GM23338 (cell line): ENCODE measurements around the gene JAKMIP2. TPM values are rescaled to one million over a fixed set of nuclear protein-coding genes. Genes with fewer than 3 reads are reported as not detected.

Experiments
- ATAC-seq: fragments of 200-7000 bp; cut with Tn5 transposase; 3 replicates; pipeline ENCODE4 v1.9.1; 2020
- DNase-seq: peaks from one replicate; pipeline ENCODE4 v3.0.0-alpha.2; 2015; ENCODE audit warnings: low spot score
- H2AFZ ChIP-seq: fragments of 200-600 bp; sonication (generic); 2 replicates; pipeline ENCODE4 v1.8.0; 2016; ENCODE audit warnings: antibody characterized with exemption, mild to moderate bottlenecking, moderate library complexity
- H3F3A ChIP-seq: fragments of 200-600 bp; sonication (generic); replicated peaks from 2 replicates; pipeline ENCODE4 v1.8.0; 2017; ENCODE audit warnings: antibody characterized with exemption, mixed run types, low read depth
- H3K27ac ChIP-seq: fragments of 200-600 bp; sonication (generic); 2 replicates; pipeline ENCODE4 v1.6.1; 2016; ENCODE audit warnings: low read depth
- H3K27me3 ChIP-seq: fragments of 200-600 bp; sonication (generic); 2 replicates; pipeline ENCODE4 v1.8.0; 2016; ENCODE audit warnings: mild to moderate bottlenecking, mixed run types, moderate library complexity; ENCODE audit not compliant: insufficient read depth
- H3K36me3 ChIP-seq: fragments of 200-600 bp; sonication (generic); 2 replicates; pipeline ENCODE4 v1.8.0; 2016; ENCODE audit warnings: mild to moderate bottlenecking; ENCODE audit not compliant: insufficient read depth
- H3K4me1 ChIP-seq: fragments of 200-600 bp; sonication (generic); 2 replicates; pipeline ENCODE4 v1.8.0; 2016; ENCODE audit warnings: mild to moderate bottlenecking, moderate library complexity; ENCODE audit not compliant: insufficient read depth
- H3K4me2 ChIP-seq: fragments of 200-600 bp; sonication (generic); 2 replicates; pipeline ENCODE4 v1.7.1; 2017; ENCODE audit warnings: mixed run types
- H3K4me3 ChIP-seq: fragments of 200-600 bp; sonication (generic); 2 replicates; pipeline ENCODE4 v1.6.1; 2016; ENCODE audit warnings: mixed run types
- H3K79me2 ChIP-seq: fragments of 200-600 bp; sonication (generic); replicated peaks from 2 replicates; pipeline ENCODE4 v1.8.0; 2017; ENCODE audit warnings: mild to moderate bottlenecking; ENCODE audit not compliant: insufficient read depth
- H3K9me2 ChIP-seq: fragments of 200-600 bp; sonication (generic); 2 replicates; pipeline ENCODE4 v1.8.0; 2017; ENCODE audit not compliant: insufficient read depth
- H4K20me1 ChIP-seq: fragments of 200-600 bp; sonication (generic); replicated peaks from 2 replicates; pipeline ENCODE4 v1.8.0; 2017; ENCODE audit warnings: mild to moderate bottlenecking; ENCODE audit not compliant: insufficient read depth
- H3K27ac Mint-ChIP-seq: 2 replicates; pipeline ENCODE4 v1.8.0; 2020; ENCODE audit warnings: inconsistent platforms, mild to moderate bottlenecking, moderate library complexity, mixed read lengths
- H3K27me3 Mint-ChIP-seq: 3 replicates; pipeline ENCODE4 v1.8.0; 2022; ENCODE audit warnings: low read depth, mild to moderate bottlenecking, moderate library complexity, mixed read lengths, inconsistent platforms; ENCODE audit not compliant: insufficient read depth, poor library complexity
- H3K36me3 Mint-ChIP-seq: 3 replicates; pipeline ENCODE4 v1.8.0; 2021; ENCODE audit warnings: low read depth, mild to moderate bottlenecking, inconsistent platforms, moderate library complexity, mixed read lengths
- H3K4me1 Mint-ChIP-seq: 3 replicates; pipeline ENCODE4 v1.8.0; 2020; ENCODE audit warnings: mild to moderate bottlenecking, inconsistent platforms, mixed read lengths
- H3K4me3 Mint-ChIP-seq: 3 replicates; pipeline ENCODE4 v1.8.0; 2021; ENCODE audit warnings: moderate library complexity, mild to moderate bottlenecking, inconsistent platforms, mixed read lengths
- H3K9me3 Mint-ChIP-seq: 3 replicates; pipeline ENCODE4 v1.8.0; 2020; ENCODE audit warnings: moderate library complexity, mild to moderate bottlenecking, inconsistent platforms, mixed read lengths
- CREB1 ChIP-seq: fragments of 250-450 bp; sonication (Bioruptor Pico); IDR thresholded peaks from 2 replicates; pipeline ENCODE4 v1.5.0; 2020; ENCODE audit warnings: low read depth, mild to moderate bottlenecking, moderate library complexity
- CTCF ChIP-seq, 2 experiments: fragments of 200-600 bp in 1 of 2; sonication (generic) in 1 of 2; conservative IDR thresholded peaks; 2 replicates each; pipeline versions ENCODE4 v1.5.1 to v1.6.1; 2016 to 2017; ENCODE audit warnings: antibody characterized with exemption in 2 of 2, low read depth in 2 of 2, mild to moderate bottlenecking in 2 of 2, moderate library complexity in 1 of 2
- ETS1 ChIP-seq: IDR thresholded peaks from 2 replicates; pipeline ENCODE4 v1.6.1; 2016; ENCODE audit warnings: antibody characterized with exemption
- EZH2 ChIP-seq: fragments of 200-600 bp; sonication (generic); IDR thresholded peaks from one replicate; pipeline ENCODE4 v1.8.0; 2017; ENCODE audit warnings: antibody characterized with exemption, mild to moderate bottlenecking, low read depth; ENCODE audit not compliant: unreplicated experiment
- EZH2phosphoT487 ChIP-seq: fragments of 200-600 bp; sonication (generic); IDR thresholded peaks from one replicate; pipeline ENCODE4 v1.8.1; 2018; ENCODE audit warnings: antibody characterized with exemption; ENCODE audit not compliant: unreplicated experiment
- JUNB ChIP-seq: IDR thresholded peaks from one replicate; pipeline ENCODE4 v1.6.1; 2016; ENCODE audit warnings: antibody characterized with exemption; ENCODE audit not compliant: unreplicated experiment
- NANOG ChIP-seq: IDR thresholded peaks from 2 replicates; pipeline ENCODE4 v1.6.1; 2016; ENCODE audit warnings: antibody characterized with exemption, borderline replicate concordance
- POLR2AphosphoS5 ChIP-seq: IDR thresholded peaks from 2 replicates; pipeline ENCODE4 v1.6.1; 2016; ENCODE audit warnings: antibody characterized with exemption, low read depth
- REST ChIP-seq: IDR thresholded peaks from one replicate; pipeline ENCODE4 v1.6.1; 2018; ENCODE audit warnings: antibody characterized with exemption; ENCODE audit not compliant: unreplicated experiment
- STAT1 ChIP-seq: IDR thresholded peaks from one replicate; pipeline ENCODE4 v1.6.1; 2016; ENCODE audit warnings: antibody characterized with exemption; ENCODE audit not compliant: unreplicated experiment
- ZNF114 ChIP-seq: fragments of 250-450 bp; sonication (Bioruptor Pico); IDR thresholded peaks from 2 replicates; pipeline ENCODE4 v1.5.0; 2020; ENCODE audit warnings: mild to moderate bottlenecking, moderate library complexity
- ZNF331 ChIP-seq: fragments of 250-450 bp; sonication (Bioruptor Pico); IDR thresholded peaks from 2 replicates; pipeline ENCODE4 v1.5.0; 2020; ENCODE audit warnings: low read depth, mild to moderate bottlenecking, moderate library complexity
- ZNF462 ChIP-seq: fragments of 250-450 bp; sonication (Bioruptor Pico); IDR thresholded peaks from 2 replicates; pipeline ENCODE4 v1.5.0; 2020; ENCODE audit warnings: mild to moderate bottlenecking, moderate library complexity
- polyA plus RNA-seq: library from polyadenylated mRNA; unstranded; fragments of >200 nt; fragmentation: Nextera tagmentation; extraction: Ambion mirVana; gene quantifications from 2 replicates; pipeline ENCODE4 v1.2.1, GENCODE V29; 2016
- total RNA-seq: library from RNA; depleted of rRNA; stranded (reverse); fragments of >200 nt; shearing (Covaris generic); gene quantifications from 2 replicates; pipeline ENCODE4 v1.2.3, GENCODE V29; 2014

Gene JAKMIP2
- total and polyA plus RNA-seq, 2 experiments from 2014 or later: 20.5 to 27.2 TPM

- no peak overlapping the region for H3K27ac Mint-ChIP-seq
- peaks cover 8% of the 10 kb centered on the region; the same call in 2 of the 3 replicates for H3K36me3 Mint-ChIP-seq
- no peak overlapping the region for H3K4me3 ChIP-seq
- DNase-seq (no peak), ATAC-seq (no peak)
- no peaks in the 10 kb centered on the region for H3K4me1 ChIP-seq
- H3K4me3 Mint-ChIP-seq: no peak overlapping the region
- no peak overlapping the region for H2AFZ ChIP-seq
- no peak overlapping the region for H3K4me2 ChIP-seq
- H3K9me2 ChIP-seq: no peaks in the 10 kb centered on the region
- H3F3A ChIP-seq: peaks cover 4% of the 10 kb centered on the region; the same call in 1 of the 2 replicates
- H3K27ac ChIP-seq: no peak overlapping the region
- peaks cover 5% of the 10 kb centered on the region for H4K20me1 ChIP-seq
- H3K27me3 ChIP-seq: no peaks in the 10 kb centered on the region
- TF ChIP-seq ETS1 (no peak), CTCF (conservative IDR thresholded peaks at IDR 0.05; ENCODE audit: low read depth in 2 of 2) (no peak), POLR2AphosphoS5 (no peak), EZH2 (no peak), ZNF462 (no peak), EZH2phosphoT487 (no peak), REST (no peak), CREB1 (CRISPR knock-in tag) (no peak), STAT1 (no peak), NANOG (no peak), JUNB (no peak), ZNF114 (no peak), ZNF331 (no peak)
- no peaks in the 10 kb centered on the region for H3K9me3 Mint-ChIP-seq
- no peaks in the 10 kb centered on the region for H3K79me2 ChIP-seq
- H3K4me1 Mint-ChIP-seq: peaks cover 2% of the 10 kb centered on the region; the same call in 1 of the 3 replicates
- H3K27me3 Mint-ChIP-seq: no peaks in the 10 kb centered on the region
- H3K36me3 ChIP-seq: peaks cover 16% of the 10 kb centered on the region; the same call in 1 of the 2 replicates
Measured at GRCh38 chr5:147670815-147671214, 111.7 kb downstream of the JAKMIP2 start.
